Keratinocyte (primary cell): ENCODE data around the gene YY2. TPM values are rescaled to one million over a fixed set of nuclear protein-coding genes. Genes with fewer than 3 reads are reported as not detected.

Experiments used
- DNase-seq: peaks from one replicate; pipeline ENCODE4 v3.0.0-alpha.2; 2011; ENCODE audit warnings: low read depth, missing footprints, low spot score
- FAIRE-seq: peaks from 2 replicates; lab custom pipeline; 2011; peaks lifted over from hg19 to GRCh38; lab: Jason Lieb, UNC
- H2AFZ ChIP-seq: 2 replicates; pipeline ENCODE4 v1.6.0; 2012; ENCODE audit warnings: low read length, control low read depth, inconsistent platforms; ENCODE audit not compliant: control insufficient read depth
- H3K27ac ChIP-seq: 2 replicates; pipeline ENCODE4 v1.5.1; 2011; ENCODE audit warnings: low read length; ENCODE audit not compliant: control insufficient read depth, insufficient read depth
- H3K27me3 ChIP-seq: 3 replicates; pipeline ENCODE4 v1.6.0; 2011; ENCODE audit warnings: low read length; ENCODE audit not compliant: control insufficient read depth, insufficient read depth; ENCODE audit errors: extremely low read depth
- H3K36me3 ChIP-seq, 2 experiments: 2 replicates in 1 of 2; 3 replicates in 1 of 2; pipeline ENCODE4 v1.5.1; 2011; ENCODE audit warnings: low read length in 2 of 2, mild to moderate bottlenecking in 1 of 2; ENCODE audit not compliant: control insufficient read depth in 2 of 2, insufficient read depth in 2 of 2; ENCODE audit errors: extremely low read depth in 1 of 2
- H3K4me1 ChIP-seq: 3 replicates; pipeline ENCODE4 v1.5.1; 2011; ENCODE audit warnings: low read length; ENCODE audit not compliant: control insufficient read depth, insufficient read depth; ENCODE audit errors: extremely low read depth
- H3K4me2 ChIP-seq: 3 replicates; pipeline ENCODE4 v1.6.0; 2011; ENCODE audit warnings: low read depth, low read length; ENCODE audit not compliant: control insufficient read depth, insufficient read depth; ENCODE audit errors: extremely low read depth
- H3K4me3 ChIP-seq, 3 experiments: fragments of 200-600 bp in 1 of 3; sonication (generic) in 1 of 3; 2 replicates in 2 of 3; 3 replicates in 1 of 3; pipeline ENCODE4 v1.5.1; 2011 to 2016; ENCODE audit warnings: low read length in 3 of 3, mild to moderate bottlenecking in 3 of 3, control low read depth in 2 of 3, inconsistent platforms in 1 of 3, low read depth in 1 of 3, mixed read lengths in 1 of 3, mixed run types in 1 of 3, moderate library complexity in 1 of 3; ENCODE audit not compliant: control insufficient read depth in 2 of 3, insufficient read depth in 2 of 3; ENCODE audit errors: extremely low read depth in 1 of 3
- H3K79me2 ChIP-seq: 2 replicates; pipeline ENCODE4 v1.6.0; 2012; ENCODE audit warnings: low read length; ENCODE audit not compliant: control insufficient read depth, insufficient read depth
- H3K9ac ChIP-seq: 3 replicates; pipeline ENCODE4 v1.6.0; 2011; ENCODE audit warnings: low read length; ENCODE audit not compliant: control insufficient read depth, insufficient read depth; ENCODE audit errors: extremely low read depth
- H3K9me1 ChIP-seq: 3 replicates; pipeline ENCODE4 v1.6.0; 2011; ENCODE audit warnings: low read length; ENCODE audit not compliant: control insufficient read depth, insufficient read depth; ENCODE audit errors: extremely low read depth
- H3K9me3 ChIP-seq: 2 replicates; pipeline ENCODE4 v1.5.1; 2012; ENCODE audit warnings: low read depth, low read length; ENCODE audit not compliant: control insufficient read depth
- H4K20me1 ChIP-seq: 3 replicates; pipeline ENCODE4 v1.6.0; 2011; ENCODE audit warnings: low read length; ENCODE audit not compliant: control insufficient read depth, insufficient read depth; ENCODE audit errors: extremely low read depth
- EZH2 ChIP-seq: IDR thresholded peaks from one replicate; pipeline ENCODE4 v1.6.1; 2012; ENCODE audit warnings: inconsistent platforms, mild to moderate bottlenecking, low read length, moderate library complexity
- dilution Hi-C: fragments of 300-500 bp; cut with MboI; formaldehyde crosslinking; loops from one replicate; pipeline ENCODE4 v1.7.0; 2020; ENCODE audit warnings: low sequenced_read_pairs; ENCODE audit not compliant: extremely low pct_ligation_motif_present
- polyA minus RNA-seq, 3 experiments: library from RNA; depleted of rRNA, polyadenylated mRNA; stranded (reverse); fragments of >200 nt; gene quantifications; 1 replicate in 1 of 3; 2 replicates in 1 of 3; 3 replicates in 1 of 3; pipeline ENCODE4 v1.2.3, GENCODE V29; 2011
- polyA plus RNA-seq, 5 experiments: library from polyadenylated mRNA; depleted of rRNA in 3 of 5; stranded (reverse) in 3 of 5; stranded (forward) in 1 of 5; unstranded in 1 of 5; fragments of >200 nt; gene quantifications; 1 replicate in 1 of 5; 2 replicates in 3 of 5; 3 replicates in 1 of 5; pipeline versions ENCODE4 v1.2.1 to v1.2.3, GENCODE V29; 2011 to 2012; ENCODE audit warnings: missing spikeins in 2 of 5, low read depth in 1 of 5, low replicate concordance in 1 of 5
- TF ChIP-seq, protein P1 (sequence below), 3 experiments: IDR thresholded peaks in 1 of 3; conservative IDR thresholded peaks in 1 of 3; optimal IDR thresholded peaks in 1 of 3; 2 replicates in 2 of 3; 3 replicates in 1 of 3; pipeline versions ENCODE3 to v1.5.1; 2011; ENCODE audit warnings: low read length in 3 of 3, mild to moderate bottlenecking in 3 of 3, moderate library complexity in 2 of 3, control low read depth in 1 of 3, inconsistent platforms in 1 of 3; ENCODE audit not compliant: insufficient read depth in 2 of 3; ENCODE audit errors: extremely low read depth in 1 of 3

YY2 gene
- polyA plus RNA-seq (0.86 to 1.2 TPM (median 0.95 TPM) in 3 replicates), polyA minus RNA-seq (0.76 to 1.1 TPM in 2 of 3 replicates, not detected in the other)
- 1.2 TPM for polyA plus RNA-seq (2011; ENCODE audit: low read depth)
- 0.35 and 0.51 TPM in 2 replicates for polyA plus RNA-seq (2011; cell fraction: cytosol; rRNA removed)
- polyA plus RNA-seq (2011; cell fraction: nucleus; rRNA removed) = 2.2 and 2.5 TPM in 2 replicates
- polyA plus RNA-seq (2012; ENCODE audit: low replicate concordance) = 0.99 and 1.3 TPM in 2 replicates
- not detected for polyA minus RNA-seq (2011; cell fraction: cytosol; rRNA and poly(A)+ RNA removed)
- polyA minus RNA-seq (2011; cell fraction: nucleus; rRNA and poly(A)+ RNA removed) = 0.84 and 1.9 TPM in 2 replicates

DNA sequence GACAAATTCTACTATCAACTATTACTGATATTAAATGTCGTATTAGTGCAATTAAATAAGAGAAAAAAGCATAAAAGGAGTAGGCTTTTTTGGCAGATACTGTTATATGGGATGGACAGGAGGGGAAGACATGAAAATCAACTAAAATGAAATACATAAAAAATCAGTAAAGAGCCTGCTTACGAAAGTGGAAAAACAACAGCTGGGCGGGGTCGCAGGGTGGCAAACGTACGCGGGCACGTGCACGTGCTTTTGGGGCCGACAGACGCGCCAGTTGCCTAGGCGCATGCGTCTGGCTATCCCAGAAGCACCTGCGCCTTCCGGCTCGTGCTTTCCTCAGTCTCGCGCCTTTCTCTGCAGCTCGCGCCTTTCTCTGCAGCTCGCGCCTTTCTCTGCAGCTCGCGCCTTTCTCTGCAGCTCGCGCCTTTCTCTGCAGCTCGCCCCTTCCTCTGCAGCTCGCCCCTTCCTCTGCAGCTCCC, at the start of gene YY2:
YY2 (plus strand) TSS at position 51 of the 479 bp plus-strand sequence. CDS start 498 bp downstream, outside the sequence.
- H3K27me3 ChIP-seq = no peaks in the 10 kb centered on the region
- dilution Hi-C loops = no loop called here
- H2AFZ ChIP-seq = no peak within 1 kb of the TSS
- no peaks in the 10 kb centered on the region for H3K9me3 ChIP-seq
- no peaks in the 10 kb centered on the region for H3K9me1 ChIP-seq
- no peak within 1 kb of the TSS for H3K4me2 ChIP-seq
- H3K27ac ChIP-seq = no peak within 1 kb of the TSS
- H3K9ac ChIP-seq = no peak within 1 kb of the TSS
- FAIRE-seq (no peak), DNase-seq (no peak)
- TF ChIP-seq, protein P1, sequence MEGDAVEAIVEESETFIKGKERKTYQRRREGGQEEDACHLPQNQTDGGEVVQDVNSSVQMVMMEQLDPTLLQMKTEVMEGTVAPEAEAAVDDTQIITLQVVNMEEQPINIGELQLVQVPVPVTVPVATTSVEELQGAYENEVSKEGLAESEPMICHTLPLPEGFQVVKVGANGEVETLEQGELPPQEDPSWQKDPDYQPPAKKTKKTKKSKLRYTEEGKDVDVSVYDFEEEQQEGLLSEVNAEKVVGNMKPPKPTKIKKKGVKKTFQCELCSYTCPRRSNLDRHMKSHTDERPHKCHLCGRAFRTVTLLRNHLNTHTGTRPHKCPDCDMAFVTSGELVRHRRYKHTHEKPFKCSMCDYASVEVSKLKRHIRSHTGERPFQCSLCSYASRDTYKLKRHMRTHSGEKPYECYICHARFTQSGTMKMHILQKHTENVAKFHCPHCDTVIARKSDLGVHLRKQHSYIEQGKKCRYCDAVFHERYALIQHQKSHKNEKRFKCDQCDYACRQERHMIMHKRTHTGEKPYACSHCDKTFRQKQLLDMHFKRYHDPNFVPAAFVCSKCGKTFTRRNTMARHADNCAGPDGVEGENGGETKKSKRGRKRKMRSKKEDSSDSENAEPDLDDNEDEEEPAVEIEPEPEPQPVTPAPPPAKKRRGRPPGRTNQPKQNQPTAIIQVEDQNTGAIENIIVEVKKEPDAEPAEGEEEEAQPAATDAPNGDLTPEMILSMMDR (optimal IDR thresholded peaks at IDR 0.05 in 1 of 3, IDR thresholded peaks at IDR 0.05 in 1 of 3, conservative IDR thresholded peaks at IDR 0.05 in 1 of 3; ENCODE audit: extremely low read depth in 1 of 3, insufficient read depth in 2 of 3, low read length in 3 of 3) = no peak
- TF ChIP-seq EZH2 = no peak
- H3K36me3 ChIP-seq = peaks cover 0 to 3% of the 10 kb centered on the region in 2 experiments
- no peaks in the 10 kb centered on the region for H3K4me1 ChIP-seq
- no peaks in the 10 kb centered on the region for H4K20me1 ChIP-seq
- no peak within 1 kb of the TSS for H3K4me3 ChIP-seq
- no peaks in the 10 kb centered on the region for H3K79me2 ChIP-seq

DNA sequence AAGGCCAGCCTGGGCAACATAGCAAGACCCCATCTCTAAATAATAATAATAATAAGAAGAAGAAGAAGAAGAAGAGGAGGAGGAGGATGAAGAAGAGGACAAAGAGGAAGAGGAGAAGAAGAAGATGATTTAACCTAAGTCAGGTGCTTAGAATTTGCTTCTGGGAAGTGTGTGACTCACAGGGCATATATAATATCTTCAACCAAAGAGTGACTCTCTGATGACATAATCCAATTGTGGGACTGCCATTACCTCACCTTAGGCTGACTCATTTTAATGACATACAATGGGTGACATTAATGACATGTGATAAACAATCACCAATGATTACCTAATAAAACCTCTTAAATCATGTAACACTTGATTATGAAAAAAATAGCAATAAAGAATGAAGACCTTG, 49.1 kb upstream of the YY2 start:
- Histone ChIP-seq H3K9me3 (no peaks in the 10 kb centered on the region), H4K20me1 (no peaks in the 10 kb centered on the region), H3K9ac (no peak overlapping the region), H3K79me2 (no peaks in the 10 kb centered on the region), H3K27ac (no peak overlapping the region), H3K9me1 (no peaks in the 10 kb centered on the region), H3K4me3 (no peak overlapping the region), H3K36me3 (no peaks in the 10 kb centered on the region), H3K4me1 (no peaks in the 10 kb centered on the region), H3K27me3 (no peaks in the 10 kb centered on the region), H2AFZ (no peak overlapping the region), H3K4me2 (no peak overlapping the region)
- TF ChIP-seq, protein P1 (optimal IDR thresholded peaks at IDR 0.05 in 1 of 3, IDR thresholded peaks at IDR 0.05 in 1 of 3, conservative IDR thresholded peaks at IDR 0.05 in 1 of 3; ENCODE audit: extremely low read depth in 1 of 3, insufficient read depth in 2 of 3, low read length in 3 of 3) = no peak
- TF ChIP-seq EZH2 = no peak
- dilution Hi-C loops = no loop called here
- FAIRE-seq (no peak), DNase-seq (no peak)
